HG02763 (cell line): ENCODE data around the gene NPEPL1.
"Not testable (repeated sequence)": the region's sequence is repeated elsewhere in the genome, so short reads cannot be mapped to it uniquely, and the experiment has no call there.

Experiments
- ATAC-seq: cut with Tn5 transposase; IDR thresholded peaks from one replicate; pipeline ENCODE4 v1.9.1; 2021; ENCODE audit warnings: mild to moderate bottlenecking, moderate library complexity; ENCODE audit not compliant: unreplicated experiment

NPEPL1 gene

DNA sequence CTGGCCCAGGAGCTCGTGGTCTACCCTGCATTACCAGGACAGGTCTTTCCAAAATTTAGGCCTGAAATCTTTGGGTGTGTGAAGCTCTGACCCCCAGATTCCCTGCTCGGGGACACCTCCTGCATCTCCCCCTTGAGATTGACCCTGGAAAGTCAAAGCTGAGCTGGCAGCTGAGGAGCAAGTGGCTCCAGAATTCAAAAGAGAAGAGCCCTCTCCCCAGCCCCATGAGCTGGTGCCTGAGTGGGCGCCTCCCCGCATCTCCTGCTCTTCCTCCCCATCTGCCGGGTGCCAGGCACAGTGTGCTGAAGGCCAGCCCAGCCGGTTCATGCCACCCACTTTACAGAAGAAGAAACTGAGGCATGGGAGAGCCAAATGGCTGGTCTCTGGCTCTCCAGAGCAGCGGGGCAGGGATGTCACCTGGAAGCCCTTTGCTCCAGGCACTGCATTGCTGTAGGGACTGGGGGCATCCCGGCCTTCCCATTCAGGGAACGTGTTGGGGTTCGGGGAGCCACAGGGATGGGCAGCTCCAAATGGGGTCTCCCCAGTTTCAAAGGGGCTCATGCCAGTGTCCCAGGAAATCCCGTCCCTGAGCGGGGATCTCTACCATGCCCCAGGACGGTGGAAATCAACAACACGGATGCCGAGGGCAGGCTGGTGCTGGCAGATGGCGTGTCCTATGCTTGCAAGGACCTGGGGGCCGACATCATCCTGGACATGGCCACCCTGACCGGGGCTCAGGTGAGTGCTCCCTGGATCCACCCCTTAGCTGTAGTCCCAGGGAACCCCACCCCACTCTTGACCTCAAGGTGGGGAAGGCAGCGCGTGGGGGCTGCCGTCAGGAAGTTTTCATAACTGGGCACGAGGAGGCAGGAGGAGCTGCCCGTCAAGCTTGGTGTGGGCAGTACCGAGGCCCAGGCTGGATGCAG lies 20.5 kb downstream of the NPEPL1 start:
- ATAC-seq, result no peak

DNA sequence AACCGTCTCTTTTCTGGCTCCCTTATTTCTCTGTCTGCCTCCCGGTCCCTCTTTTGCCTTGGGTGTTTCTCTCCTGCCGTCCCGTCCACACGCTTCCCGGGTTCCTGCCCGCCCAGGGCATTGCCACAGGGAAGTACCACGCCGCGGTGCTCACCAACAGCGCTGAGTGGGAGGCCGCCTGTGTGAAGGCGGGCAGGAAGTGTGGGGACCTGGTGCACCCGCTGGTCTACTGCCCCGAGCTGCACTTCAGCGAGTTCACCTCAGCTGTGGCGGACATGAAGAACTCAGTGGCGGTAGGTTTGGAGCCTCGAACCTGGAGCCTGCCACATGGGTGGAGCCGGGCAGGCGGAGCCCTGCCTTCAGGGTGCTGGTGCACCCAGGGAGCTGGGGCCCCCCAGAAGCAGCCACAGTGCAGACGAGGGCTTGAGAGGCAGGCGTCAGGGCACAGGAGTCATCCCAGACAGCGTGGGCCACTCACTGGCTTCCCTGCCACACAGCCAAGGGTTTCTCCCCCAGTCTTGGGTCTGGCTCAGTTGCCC lies 21.3 kb downstream of the NPEPL1 start:
- no peak for ATAC-seq

DNA sequence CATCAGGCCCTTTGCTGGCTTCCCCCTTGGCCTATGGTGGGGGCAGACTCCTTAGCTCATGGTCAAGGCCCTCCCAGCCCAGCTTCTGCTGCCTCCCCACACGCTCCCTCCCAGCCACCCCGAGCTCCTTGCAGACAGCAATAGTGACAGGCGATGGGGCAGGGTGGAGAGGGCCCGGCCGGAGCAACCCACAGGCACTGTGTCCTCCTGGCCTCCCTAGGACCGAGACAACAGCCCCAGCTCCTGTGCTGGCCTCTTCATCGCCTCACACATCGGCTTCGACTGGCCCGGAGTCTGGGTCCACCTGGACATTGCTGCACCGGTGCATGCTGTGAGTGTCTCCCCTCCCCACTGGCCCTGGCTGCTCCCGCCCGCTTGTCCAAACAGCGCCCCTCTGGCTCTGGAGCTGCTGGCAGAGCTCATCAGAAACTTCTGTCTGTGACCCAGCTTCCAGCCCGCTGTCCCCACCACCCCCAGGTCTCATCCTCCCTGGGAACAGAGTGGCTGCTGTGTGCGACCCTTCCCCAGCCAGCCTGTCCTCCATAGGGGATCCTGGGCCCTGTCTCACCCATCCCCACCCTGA lies 21.8 kb downstream of the NPEPL1 start:
- no peak for ATAC-seq

DNA sequence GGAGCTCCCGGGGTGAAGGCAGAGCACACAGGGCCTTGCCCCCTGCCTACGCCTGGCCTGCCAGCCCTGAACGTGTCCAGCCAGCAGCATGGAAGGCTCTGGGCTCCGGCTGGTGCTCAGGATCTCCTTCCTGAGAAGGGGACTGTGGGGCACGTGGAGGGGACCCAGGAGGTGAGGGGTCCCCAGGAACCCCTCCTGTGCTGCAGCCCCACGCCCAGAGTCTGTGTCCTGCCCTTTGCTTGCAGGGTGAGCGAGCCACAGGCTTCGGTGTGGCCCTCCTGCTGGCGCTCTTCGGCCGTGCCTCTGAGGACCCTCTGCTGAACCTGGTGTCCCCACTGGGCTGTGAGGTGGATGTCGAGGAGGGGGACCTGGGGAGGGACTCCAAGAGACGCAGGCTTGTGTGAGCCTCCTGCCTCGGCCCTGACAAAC lies 22.3 kb downstream of the NPEPL1 start:
- no peak for ATAC-seq

DNA sequence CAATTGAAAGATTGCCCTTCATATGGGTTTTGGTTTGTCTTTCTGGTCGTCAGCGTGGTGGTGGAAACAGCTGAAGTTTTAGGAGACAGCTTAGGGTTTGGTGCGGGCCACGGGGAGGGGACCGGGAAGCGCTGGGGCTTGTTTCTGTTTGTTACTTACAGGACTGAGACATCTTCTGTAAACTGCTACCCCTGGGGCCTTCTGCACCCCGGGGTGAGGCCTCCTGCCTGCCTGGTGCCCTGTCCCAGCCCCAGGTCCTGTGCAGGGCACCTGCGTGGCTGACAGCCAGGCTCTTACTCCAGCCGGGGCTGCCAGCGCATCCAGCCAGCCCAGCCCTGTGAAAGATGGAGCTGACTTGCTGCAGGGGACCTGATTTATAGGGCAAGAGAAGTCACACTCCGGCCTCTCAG lies 22.8 kb downstream of the NPEPL1 start:
- no peak for ATAC-seq

DNA sequence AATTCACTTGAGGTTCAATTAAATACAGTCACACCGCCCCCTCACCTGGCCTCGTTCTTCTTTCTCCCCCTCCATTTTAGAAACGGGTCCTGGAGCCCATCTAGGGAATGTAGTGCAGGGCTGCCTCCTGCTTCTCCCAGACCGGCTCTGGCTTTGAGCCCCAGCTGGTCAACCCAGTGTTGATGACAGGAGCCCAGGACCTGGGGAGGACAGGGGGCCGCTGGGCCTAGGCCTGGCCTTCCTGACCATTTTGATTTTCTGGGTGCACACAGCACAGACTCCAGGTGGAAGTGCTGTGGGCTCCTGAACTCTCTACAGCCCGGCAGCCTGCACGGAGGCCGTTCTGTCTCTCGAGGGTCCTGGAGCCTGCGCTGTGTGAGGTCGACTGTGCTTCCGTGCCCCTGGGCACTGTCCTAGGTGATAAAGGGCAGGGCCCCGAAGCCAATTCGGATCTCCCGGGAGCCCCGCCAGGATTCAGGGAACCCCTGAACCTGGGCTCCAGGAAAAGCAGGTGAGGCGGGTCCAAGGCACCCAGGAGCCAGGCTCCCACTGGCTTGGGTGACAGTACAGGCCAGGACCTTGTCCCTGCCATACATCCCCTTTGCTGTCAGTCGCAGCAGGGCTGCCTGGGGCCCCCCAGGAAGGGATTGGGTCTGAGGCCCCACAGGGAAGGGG lies 23.3 kb downstream of the NPEPL1 start:
- ATAC-seq, result no peak

DNA sequence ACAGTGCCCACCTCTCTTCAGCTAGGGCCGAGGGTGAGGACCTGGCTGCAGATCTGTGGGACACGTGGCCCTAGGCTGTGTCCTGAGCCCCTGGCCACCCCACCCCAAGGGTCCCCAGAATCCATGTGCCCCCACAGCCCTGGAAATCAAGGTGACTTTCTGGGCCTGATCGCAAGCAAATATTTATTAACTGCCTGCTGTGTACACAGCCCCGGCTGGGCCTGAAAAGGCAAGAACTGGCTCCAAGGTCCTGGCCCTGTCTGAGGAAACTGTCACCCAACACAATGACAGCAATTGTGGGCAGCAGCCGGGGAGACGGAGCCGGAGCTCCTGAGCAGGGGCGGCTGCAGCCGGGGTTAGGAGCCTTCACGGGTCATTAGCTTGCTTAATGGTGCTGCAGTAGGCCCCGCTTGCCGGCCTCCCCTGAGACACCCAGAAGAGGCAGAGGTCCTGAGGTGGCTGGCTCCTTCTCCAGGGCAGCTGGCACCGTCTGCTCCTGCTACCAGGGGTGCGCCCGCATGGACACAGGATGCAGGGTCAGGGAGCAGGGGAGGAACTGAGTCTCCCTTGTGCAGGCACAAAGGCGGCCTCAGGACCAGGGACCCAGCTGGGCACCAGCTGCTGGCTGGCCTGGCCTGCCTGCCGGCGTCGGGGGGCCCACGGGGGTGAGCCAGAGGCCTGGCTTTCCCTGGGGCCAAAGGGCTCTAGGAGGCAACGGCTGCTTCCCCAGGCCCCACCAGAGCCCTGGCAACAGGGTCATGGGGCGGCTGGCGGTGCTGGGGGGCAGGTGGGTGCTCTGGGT lies 24.1 kb downstream of the NPEPL1 start:
- no peak for ATAC-seq

DNA sequence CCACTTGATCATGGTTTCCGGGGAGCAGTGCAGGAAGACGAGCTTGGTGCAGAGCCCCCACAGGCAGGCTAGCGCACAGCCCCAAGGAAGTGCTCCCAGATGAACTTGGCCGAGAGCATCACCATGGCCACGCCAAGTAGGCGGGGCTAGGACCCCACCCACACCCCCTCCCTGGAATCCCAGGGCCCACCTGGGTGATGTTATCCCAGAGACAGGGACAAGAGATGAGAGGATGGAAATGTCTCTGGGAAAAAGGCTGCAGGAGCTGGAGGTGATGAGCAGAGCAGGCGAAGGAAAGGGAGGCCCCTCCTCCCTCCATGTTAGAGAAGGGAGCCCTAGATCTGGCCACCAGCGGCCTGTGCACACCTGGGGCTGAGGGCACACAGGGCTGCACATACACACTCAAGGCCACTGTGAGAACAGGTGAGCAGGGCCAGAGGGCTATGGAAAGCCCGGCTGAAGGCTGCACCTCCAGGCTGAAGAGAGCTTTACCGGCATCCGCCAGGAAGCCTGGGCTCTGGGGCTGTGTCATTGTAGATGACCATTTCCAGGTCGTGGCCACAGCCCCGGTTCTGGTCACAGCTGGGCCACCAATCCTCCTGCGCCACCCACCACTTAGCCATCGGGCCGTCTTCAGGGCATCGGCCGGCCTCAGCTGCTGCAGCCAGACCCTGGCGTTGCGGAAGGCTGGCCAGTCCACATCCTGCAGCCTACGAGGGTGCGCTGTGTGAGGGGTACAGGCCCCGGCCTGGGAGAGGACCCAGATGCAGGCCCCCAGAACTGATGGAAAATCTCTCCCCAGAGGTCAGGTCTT lies 24.9 kb downstream of the NPEPL1 start:
- no peak for ATAC-seq

DNA sequence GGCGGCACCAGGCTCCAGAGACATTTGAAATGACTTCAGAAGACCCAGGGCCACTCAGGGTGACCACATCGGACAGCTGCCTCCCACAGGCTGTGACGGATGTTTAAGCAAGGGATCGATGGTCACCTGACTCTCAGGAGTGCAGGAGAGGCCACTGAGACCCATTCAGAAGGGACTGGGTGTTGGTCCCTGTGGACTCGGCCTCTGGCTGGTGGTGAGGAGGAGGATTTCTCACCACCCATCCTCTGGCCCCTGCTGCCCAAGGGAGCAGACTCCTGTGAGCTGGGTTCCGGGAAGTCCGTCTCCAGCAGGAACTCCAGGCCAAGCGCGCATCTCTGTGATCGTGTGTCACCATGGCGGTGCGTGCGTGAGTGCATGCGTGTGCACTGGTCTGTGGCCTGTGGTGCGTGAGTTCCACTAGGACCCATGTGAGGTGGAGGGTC lies 25.5 kb downstream of the NPEPL1 start:
- ATAC-seq, result no peak

DNA sequence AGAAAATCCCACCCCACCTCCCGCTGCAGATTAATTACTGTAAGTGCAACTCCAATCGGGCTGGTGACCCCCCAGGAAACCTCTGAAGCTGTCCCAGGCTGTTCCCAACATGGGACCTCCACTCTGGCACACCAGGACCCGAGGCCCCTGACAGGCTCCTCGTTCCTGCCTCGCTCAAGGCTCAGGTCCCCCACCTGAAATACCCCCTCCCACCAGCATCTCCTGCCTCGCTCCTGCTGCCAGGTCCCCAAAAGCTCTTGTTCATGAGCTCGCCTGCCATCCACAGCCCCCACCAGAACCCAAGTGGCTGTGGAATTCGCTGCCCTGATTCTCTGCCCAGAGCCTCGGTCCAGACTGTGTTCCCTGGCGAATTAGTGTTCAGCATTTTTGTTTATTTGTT lies 26.1 kb downstream of the NPEPL1 start:
- ATAC-seq, result no peak

DNA sequence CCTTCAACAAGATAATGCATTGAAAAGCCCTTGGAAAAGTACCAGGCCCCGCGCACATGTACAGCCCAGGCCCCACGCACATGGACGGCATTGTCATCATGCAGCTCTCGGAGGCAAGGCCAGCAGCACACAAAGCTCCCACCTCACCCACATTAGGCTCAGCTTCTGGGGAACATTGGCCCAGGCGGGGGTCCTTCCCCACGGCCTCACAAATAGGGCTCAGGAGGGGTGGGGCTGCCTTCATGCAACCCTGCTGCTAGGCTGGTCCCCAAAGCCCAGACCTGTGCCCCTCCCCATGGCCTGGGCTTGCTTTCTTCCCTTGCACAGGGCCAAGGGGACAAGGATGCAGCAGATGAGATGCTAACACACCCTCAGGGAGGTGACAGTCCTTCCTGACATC lies 26.7 kb downstream of the NPEPL1 start:
- ATAC-seq, result no peak

DNA sequence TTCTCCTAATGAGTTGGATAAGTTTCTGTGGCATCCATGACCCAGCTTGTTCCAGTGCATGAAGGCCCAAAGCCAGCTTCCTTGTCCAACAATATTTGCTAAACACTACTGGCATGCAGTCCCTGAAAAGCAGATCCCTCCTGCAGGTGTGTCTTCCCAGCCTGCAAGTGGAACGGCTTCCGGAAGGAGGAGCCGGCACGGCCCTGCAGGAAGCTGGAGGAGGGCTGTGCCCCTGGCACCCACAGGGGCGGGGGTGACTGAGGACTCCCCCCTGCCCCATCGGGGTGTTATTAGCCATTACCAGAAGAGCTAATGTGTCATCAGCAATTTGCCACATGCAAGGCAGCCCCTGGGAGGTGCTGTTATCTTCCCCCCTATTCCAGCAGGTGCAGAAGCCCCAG lies 27.4 kb downstream of the NPEPL1 start:
- ATAC-seq, result no peak

DNA sequence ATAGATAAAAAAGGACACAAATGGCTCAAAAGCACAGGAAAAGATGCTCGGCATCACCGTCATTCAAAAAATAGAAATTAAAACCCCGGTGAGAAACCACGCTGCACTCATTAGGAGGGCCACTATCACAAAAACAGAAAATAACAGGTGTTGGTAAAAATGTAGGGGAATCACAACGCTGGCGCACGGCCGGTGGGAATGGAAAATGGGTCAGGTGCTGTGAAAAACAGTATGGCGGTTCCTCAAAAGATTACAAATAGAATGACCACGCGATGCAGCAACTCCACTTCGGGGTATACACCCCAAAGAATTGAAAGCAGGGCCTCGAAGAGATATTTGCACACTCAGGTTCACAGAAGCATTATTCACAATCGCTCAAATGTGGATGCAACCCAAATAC lies 28.3 kb downstream of the NPEPL1 start:
- no peak for ATAC-seq

DNA sequence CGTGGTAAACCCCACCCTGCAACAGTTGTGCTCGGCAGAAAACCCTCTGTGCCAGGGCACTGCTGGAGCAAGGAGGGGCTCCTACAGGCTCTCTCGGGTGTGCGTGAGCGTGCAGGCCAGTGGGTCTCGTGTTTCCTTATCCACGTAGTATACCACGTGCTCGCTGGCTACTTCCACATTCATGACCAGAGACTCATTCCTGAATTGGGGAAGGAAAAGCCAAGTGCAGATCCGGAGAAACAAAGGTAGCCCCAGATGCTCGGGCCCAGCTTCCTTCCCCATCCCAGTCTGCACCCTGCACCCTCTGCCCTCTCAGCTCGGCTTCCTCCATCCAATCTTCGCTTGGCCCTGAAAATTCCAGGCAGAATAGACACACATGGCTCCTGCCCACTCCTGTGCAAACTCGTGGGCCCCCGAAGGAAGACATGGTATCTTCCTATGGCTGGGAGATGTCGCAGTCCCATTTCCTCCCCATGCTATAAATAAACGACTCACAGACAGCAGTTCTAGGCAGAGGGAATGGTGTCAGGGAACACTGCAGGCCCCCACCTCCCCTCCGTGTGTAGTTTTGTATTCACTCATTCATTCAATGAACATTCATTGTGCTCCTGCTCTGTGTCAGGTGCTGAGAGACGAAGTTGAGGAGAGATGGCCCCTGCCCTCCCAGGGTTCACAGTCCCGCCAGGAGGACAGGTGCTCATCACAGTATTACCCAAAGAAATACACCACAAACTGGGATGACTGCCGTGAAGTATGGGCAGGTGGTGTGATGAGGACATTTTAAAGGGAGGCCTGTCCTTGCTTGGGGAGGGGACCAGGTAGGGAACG lies 29.6 kb downstream of the NPEPL1 start:
- ATAC-seq, result no peak

DNA sequence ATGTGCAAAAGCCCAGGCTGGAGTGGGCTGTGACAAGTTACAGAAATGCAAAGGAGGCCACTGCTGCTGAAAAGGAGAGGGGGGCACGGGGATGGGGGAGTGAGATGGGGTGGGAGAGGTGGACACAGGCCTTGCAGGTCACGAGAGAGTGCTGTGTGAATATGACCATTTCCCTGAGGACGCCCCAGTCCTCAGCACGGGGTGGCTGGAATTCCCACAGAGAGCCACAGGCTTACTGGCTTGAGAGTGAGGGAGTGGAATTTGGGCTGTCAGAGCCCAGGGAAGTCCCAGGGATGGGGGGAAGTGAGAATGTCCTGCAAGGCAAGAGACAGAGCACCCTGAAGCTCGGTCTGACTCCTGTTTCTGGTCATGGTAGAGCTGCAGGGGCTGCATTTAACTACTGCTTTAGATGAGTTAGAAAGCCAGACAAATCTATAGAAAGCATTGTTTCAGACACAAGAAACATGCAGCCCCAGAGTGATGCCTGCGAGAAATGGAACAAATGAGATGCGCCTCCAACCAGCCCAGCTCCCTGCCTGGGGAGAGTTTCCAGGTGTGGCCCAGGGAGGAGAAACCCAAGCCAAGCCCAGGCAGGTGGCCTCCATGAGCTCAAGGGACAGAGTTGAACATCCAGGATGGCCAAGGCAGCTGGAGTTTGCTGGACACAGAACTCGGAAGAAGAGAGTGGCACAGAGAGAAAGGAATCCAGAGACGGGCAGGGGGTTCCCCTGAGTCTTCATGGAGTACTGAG lies 30.5 kb downstream of the NPEPL1 start:
- ATAC-seq, result no peak

DNA sequence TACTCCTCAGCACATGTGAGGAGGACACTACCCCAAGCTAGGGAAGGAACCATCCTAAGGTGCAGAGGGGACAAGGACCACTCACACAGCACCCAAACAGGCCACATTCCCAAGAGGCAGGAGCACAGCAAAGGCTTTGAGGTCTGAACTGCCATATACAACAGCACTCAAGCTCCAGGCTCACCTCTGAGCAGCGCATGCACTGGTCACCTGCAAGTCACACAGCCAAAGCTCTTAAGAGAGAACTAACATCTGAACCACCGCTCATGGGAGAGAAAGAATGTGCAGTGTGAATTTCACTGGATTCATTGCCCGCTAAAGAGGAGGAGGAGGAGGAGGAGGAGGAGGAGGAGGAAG lies 31.0 kb downstream of the NPEPL1 start:
- no peak for ATAC-seq

DNA sequence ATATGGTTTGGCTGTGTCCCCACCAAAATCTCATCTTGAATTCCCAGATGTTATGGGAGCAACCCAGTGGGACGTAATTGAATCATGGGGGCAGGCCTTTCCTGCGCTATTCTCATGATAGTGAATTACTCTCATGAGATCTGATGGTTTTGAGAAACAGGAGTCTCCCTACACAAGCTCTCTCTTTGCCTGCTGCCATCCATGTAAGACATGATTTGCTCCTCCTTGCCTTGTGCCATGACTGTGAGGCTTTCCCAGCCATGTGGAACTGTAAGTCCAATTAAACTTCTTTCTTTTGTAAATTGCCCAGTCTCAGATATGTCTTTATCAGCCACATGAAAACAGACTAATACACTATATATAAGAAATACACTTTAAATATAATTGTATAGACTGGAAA lies 33.6 kb downstream of the NPEPL1 start:
- not testable (repeated sequence) for ATAC-seq

DNA sequence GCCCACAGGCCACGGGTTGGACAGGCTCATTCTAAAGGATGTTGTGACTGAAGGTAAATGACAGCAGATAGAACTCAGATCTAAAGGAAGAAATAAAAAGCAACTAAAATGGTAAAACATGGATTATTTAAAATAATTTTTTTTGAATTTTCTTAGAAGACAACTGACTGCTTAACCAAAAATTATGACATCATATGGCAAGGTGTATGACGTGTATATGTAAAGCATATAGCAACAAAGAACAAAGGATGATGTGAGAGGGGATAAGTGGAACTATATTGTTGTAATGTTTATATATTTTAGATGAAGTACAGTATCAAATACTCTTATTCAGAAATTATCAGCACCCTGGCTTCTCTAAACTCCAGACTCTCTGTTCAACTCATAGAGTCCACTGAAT lies 38.6 kb downstream of the NPEPL1 start:
- no peak for ATAC-seq
